HG02840 (cell line): Measurements from ENCODE around the gene CFAP299.

Experiments used
- ATAC-seq: cut with Tn5 transposase; IDR thresholded peaks from one replicate; pipeline ENCODE4 v1.9.1; 2021; ENCODE audit warnings: mild to moderate bottlenecking, moderate library complexity, moderate number of reproducible peaks; ENCODE audit not compliant: unreplicated experiment, low FRiP score

CFAP299 gene

GRCh38 chr4:80387390-80388283, 52.1 kb downstream of the CFAP299 start:
- ATAC-seq = no peak

- ATAC-seq = no peak
Observed at GRCh38 chr4:80388284-80388607, 52.7 kb downstream of the CFAP299 start.

DNA sequence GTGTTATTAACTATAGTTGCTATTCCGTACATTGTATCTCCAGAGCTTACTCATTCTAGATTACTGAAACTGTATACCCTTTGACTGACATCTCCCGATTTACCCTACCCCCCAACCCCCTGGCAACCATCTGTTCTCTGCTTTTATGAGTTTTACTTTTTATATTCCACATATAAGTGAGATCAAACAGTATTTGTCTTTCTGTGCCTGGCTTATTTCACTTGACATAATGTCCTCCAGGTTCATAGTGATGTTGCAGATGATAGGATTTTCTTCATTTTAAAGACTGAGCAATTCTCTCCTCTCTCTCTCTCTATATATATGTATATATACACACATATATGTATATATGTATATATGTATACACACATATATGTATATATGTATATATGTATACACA, 54.6 kb downstream of the CFAP299 start:
- no peak for ATAC-seq

GRCh38 chr4:80393246-80393969, 57.9 kb downstream of the CFAP299 start:
- no peak for ATAC-seq

DNA sequence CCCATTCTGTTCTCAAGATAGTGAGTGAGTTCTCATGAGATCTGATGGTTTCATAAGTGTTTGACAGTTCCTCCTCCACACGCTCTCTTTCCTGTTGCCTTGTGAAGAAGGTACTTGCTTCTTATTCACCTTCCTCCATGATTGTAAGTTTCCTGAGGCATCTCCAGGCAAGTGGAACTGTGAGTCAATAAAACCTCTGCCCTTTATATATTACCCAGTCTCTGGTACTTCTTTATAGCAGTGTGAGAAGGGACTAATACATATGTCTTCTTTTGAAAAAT, 58.4 kb downstream of the CFAP299 start:
- ATAC-seq = no peak

DNA sequence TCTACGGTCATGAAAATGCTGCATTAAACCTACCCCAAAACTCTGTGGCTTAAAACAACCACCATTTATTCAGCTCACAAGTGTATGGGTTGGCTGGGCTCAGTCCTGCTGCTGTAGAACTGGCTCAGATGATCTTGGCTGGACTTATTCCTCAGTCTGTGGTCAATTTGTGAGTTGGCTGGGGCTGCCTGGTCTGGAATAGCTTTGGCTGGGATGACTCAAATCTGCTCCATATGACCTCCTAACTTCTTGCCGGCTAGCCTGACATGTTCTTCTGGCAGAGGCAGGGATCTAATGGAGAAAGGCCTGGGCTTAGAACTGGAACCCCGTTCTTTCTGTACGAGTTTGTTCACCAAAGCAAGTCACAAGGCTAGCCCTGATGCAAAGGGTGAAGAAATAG, 71.7 kb downstream of the CFAP299 start:
- ATAC-seq = no peak

DNA sequence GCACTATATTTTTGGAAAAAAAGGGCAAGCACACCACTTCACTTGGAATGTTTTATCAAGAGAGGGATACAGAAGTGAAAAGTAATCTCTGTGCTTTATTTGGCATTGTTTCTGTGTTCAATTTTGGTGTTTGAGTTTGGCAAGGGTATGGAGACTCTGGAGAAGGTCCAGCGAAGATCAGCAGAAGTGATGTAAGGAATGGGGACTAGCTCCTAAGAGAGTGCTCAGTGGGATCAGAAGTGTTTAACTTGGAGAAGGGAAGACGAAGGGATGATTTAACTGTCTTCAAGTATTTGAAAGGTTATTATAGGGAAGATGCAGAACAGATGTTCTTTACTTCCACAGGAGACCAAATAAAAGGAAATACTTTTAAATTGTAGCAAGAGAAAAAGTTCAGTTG, 74.3 kb downstream of the CFAP299 start:
- ATAC-seq = no peak

GRCh38 chr4:80412322-80412721, 76.8 kb downstream of the CFAP299 start:
- no peak for ATAC-seq

DNA sequence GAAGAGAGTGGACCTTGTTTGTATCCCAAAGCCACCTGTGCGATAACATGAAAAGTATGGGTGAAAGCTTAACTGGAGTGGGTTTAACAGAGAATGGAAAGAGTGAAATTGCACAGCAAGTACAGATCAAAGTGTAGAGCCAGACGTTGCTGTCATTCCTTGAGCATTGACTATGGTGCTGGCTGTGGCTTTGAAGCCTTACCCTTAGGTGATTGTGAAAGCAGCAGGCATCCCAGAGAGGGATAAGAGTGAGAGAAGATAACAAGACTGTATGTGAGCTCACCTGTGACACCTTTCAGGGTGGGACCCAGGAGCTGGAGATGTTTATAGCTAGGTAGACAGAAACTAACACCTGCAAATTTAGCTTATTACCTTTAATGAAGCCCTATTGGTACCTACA, 77.6 kb downstream of the CFAP299 start:
- no peak for ATAC-seq

- ATAC-seq = no peak
Observed at GRCh38 chr4:80417019-80417418, 81.5 kb downstream of the CFAP299 start.

- ATAC-seq = no peak
Observed at GRCh38 chr4:80419946-80420345, 84.4 kb downstream of the CFAP299 start.

- ATAC-seq = no peak
Observed at GRCh38 chr4:80420638-80421037, 85.1 kb downstream of the CFAP299 start.

DNA sequence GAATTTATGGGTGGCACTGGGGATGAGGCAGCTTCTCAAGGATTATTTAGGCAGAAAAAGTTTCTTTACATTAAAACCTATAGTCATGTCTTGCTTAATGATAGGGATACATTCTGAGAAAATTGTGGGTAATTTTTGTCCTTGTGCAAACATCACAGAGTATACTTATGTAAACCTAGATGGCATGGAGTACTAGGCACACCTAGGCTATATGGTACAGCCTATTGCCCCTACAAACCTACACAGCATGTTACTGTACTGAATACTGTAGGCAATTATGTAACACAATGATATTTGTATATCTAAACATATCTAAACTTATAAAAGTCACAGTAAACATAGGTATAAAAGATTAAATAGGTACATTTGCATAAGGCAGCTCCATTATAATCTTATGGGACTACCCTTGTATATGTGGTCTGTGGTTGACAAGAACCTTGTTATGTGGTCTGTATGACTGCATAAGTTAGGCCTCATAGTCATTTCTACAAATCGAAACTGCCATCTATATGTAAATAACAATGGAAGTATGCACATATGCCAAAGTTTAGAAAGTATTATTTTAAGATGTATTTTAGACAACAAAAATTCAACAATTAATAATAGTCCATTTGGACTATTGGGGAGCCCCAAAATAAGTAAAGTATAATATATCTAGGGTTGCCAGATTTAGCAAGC, 87.3 kb downstream of the CFAP299 start:
- peak; percentile 46 for ATAC-seq

DNA sequence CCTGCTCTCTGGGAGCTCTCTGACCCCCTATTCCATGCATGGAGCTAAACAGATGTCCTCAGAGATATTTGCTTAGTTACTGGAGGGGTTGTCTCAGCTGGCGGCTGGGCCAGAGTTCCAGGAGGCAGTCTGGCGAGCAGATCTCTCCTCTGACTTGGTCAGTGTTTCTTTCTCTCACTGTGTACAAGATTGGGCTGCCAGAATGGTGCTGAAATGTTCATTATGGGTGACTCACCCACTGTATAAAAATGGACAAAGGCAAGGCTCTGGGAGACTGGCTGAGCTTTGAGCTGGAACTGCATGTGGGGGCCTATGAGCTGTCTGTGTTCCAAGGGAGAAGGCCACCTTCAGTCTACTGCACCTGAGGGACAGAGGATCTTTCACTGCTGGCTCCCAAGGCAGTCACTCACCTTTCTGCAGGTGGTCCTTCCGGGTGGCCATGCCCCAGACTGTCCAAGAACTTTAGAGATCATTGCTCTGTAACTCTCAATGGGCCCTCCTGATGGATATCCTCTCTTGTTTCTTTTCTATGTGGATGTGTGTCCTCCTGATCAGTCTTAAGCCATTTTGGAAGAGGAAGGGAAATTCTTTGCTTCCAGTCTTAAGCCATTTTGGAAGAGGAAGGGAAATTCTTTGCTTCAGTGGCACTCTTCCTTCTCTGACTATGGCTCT, 88.2 kb downstream of the CFAP299 start:
- no peak for ATAC-seq

GRCh38 chr4:80424225-80424581, 88.7 kb downstream of the CFAP299 start:
- no peak for ATAC-seq

GRCh38 chr4:80425124-80426100, 89.9 kb downstream of the CFAP299 start:
- ATAC-seq = no peak

- ATAC-seq = no peak
Observed at GRCh38 chr4:80431203-80431965, 95.9 kb downstream of the CFAP299 start.

DNA sequence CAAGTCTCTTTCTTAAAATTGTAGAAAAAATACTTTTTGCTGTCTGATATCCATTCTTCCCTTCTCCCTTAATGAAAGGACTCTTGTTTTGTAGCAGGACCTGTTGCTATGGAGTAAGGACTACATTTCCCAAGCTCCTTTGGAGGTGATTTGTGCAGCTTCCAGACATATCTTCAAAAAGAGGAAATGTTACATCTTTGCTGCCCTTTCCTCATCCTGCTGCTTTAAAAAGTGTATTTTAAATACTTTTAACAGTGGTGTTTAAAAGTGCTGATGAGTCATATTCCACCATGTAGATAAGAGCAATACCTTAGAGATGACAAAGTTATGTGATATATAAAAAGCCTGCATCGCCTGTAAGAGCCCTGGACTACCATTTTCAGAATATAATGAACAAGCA, 98.7 kb downstream of the CFAP299 start:
- ATAC-seq = no peak

DNA sequence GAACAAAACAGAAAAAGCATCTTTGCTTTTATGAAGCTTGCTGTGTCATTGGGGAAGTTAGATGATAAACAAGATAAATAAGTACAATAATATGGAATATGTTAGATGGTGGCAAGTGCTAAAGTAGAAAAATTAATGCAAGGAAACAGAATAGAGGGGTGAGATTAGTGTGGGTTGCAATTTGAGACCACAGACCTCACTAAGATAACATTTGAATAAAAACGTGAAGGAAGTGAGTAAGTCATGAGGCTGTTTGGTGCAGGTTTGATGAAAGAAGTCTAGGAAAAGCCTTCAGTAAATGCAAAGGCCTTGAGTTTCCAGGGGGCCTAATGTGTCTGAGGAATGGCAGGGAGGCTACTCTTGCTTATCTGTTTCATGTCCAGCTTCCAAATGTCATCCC, 102.5 kb downstream of the CFAP299 start:
- ATAC-seq = no peak
